HepG2 (cell line): Measurements from ENCODE around the gene GLI3. TPM values are rescaled to one million over a fixed set of nuclear protein-coding genes. Genes with fewer than 3 reads are reported as not detected.

ENCODE experiments used
- ATAC-seq: fragments of 200-7000 bp; cut with Tn5 transposase; 3 replicates; pipeline ENCODE4 v1.9.1; 2020; ENCODE audit warnings: mild to moderate bottlenecking, moderate library complexity
- BruUV-seq: library from RNA; stranded (reverse); fragments of 400-500 nt; replicated peaks from 2 replicates; lab custom pipeline; 2021; lab: Mats Ljungman, UMichigan
- CTCF ChIA-PET: fragments of 300-600 bp; formaldehyde crosslinking; extraction: SDS; loops from one replicate; lab custom pipeline; 2021; ENCODE audit warnings: low total read pairs, inconsistent platforms, low intra/inter-chr PET ratio; lab: Yijun Ruan, JAX
- POLR2A ChIA-PET: fragments of 350-600 bp; sonication (Branson Sonifier 250); formaldehyde crosslinking; loops from one replicate; lab custom pipeline; 2020; ENCODE audit warnings: antibody characterized with exemption, inconsistent platforms; lab: Yijun Ruan, JAX
- DNase-seq: peaks from one replicate; pipeline ENCODE4 v3.0.0-alpha.2; 2015; ENCODE audit warnings: low spot score
- FAIRE-seq: peaks from 3 replicates; lab custom pipeline; 2011; peaks lifted over from hg19 to GRCh38; lab: Jason Lieb, UNC
- H2AFZ ChIP-seq: one replicate; pipeline ENCODE4 v1.6.1; 2011; ENCODE audit warnings: low read length, inconsistent platforms
- H3K27ac ChIP-seq: fragments of 300-600 bp; 3 replicates; pipeline ENCODE4 v1.8.0; 2011; ENCODE audit warnings: mixed run types, mild to moderate bottlenecking, mixed read lengths, low read length, inconsistent platforms; ENCODE audit not compliant: insufficient read depth; ENCODE audit errors: extremely low read length
- H3K27me3 ChIP-seq, 2 experiments: fragments of 200-600 bp in 1 of 2; 2 replicates in 1 of 2; 3 replicates in 1 of 2; pipeline versions ENCODE4 v1.6.0 to v1.8.0; 2011; ENCODE audit warnings: low read length in 2 of 2, mild to moderate bottlenecking in 2 of 2, moderate library complexity in 2 of 2, inconsistent platforms in 1 of 2; ENCODE audit not compliant: insufficient read depth in 2 of 2, control insufficient read depth in 1 of 2
- H3K36me3 ChIP-seq, 2 experiments: fragments of 200-600 bp in 1 of 2; replicated peaks in 1 of 2; 2 replicates in 1 of 2; 3 replicates in 1 of 2; pipeline versions ENCODE4 v1.5.1 to v1.8.0; 2011; ENCODE audit warnings: low read length in 2 of 2, inconsistent platforms in 1 of 2; ENCODE audit not compliant: insufficient read depth in 2 of 2, control insufficient read depth in 1 of 2
- H3K4me1 ChIP-seq: 2 replicates; pipeline ENCODE4 v1.5.1; 2012; ENCODE audit warnings: low read length, inconsistent platforms; ENCODE audit not compliant: insufficient read depth
- H3K4me2 ChIP-seq: 2 replicates; pipeline ENCODE4 v1.6.0; 2011; ENCODE audit warnings: low read depth, low read length, inconsistent platforms
- H3K4me3 ChIP-seq, 3 experiments: fragments of 200-600 bp in 1 of 3; sonication (generic), shearing (Covaris generic) in 1 of 3; replicated peaks in 1 of 3; 2 replicates each; pipeline ENCODE4 v1.5.1; 2011 to 2016; ENCODE audit warnings: low read length in 3 of 3, inconsistent platforms in 2 of 3, low read depth in 2 of 3, mild to moderate bottlenecking in 2 of 3, control low read depth in 1 of 3, mixed read lengths in 1 of 3; ENCODE audit not compliant: insufficient read depth in 1 of 3
- H3K79me2 ChIP-seq: one replicate; pipeline ENCODE4 v1.6.1; 2011; ENCODE audit warnings: low read length, inconsistent platforms; ENCODE audit not compliant: insufficient read depth
- H3K9ac ChIP-seq: 2 replicates; pipeline ENCODE4 v1.6.0; 2011; ENCODE audit warnings: mild to moderate bottlenecking, low read depth, low read length, inconsistent platforms; ENCODE audit not compliant: insufficient read depth
- H3K9me3 ChIP-seq: 2 replicates; pipeline ENCODE4 v1.5.1; 2012; ENCODE audit warnings: mild to moderate bottlenecking, low read length
- H4K20me1 ChIP-seq: 2 replicates; pipeline ENCODE4 v1.6.0; 2011; ENCODE audit warnings: inconsistent platforms, mild to moderate bottlenecking, low read length, moderate library complexity; ENCODE audit not compliant: insufficient read depth
- AHDC1 ChIP-seq: sonication (generic); formaldehyde crosslinking; IDR thresholded peaks from 2 replicates; pipeline ENCODE4 v1.5.1; 2020; ENCODE audit warnings: mild to moderate bottlenecking, missing genetic modification reagents, borderline replicate concordance
- ATF3 ChIP-seq: sonication (generic); formaldehyde crosslinking; IDR thresholded peaks from 2 replicates; pipeline ENCODE4 v1.4.0; 2020; ENCODE audit warnings: missing genetic modification reagents
- DRAP1 ChIP-seq: IDR thresholded peaks from 2 replicates; pipeline ENCODE4 v1.6.1; 2016; ENCODE audit warnings: missing genetic modification reagents, missing compliant biosample characterization
- LBX2 ChIP-seq: sonication (generic); formaldehyde crosslinking; IDR thresholded peaks from 2 replicates; pipeline ENCODE4 v1.5.0; 2020; ENCODE audit warnings: missing genetic modification reagents, mild to moderate bottlenecking, borderline replicate concordance
- MIER3 ChIP-seq: IDR thresholded peaks from 2 replicates; pipeline ENCODE4 v1.6.1; 2016; ENCODE audit warnings: missing compliant biosample characterization, borderline replicate concordance
- RCOR2 ChIP-seq: IDR thresholded peaks from 2 replicates; pipeline ENCODE4 v1.6.1; 2016; ENCODE audit warnings: missing biosample characterization, missing genetic modification reagents
- REPIN1 ChIP-seq: sonication (generic); formaldehyde crosslinking; IDR thresholded peaks from 2 replicates; pipeline ENCODE4 v1.8.0; 2022; ENCODE audit warnings: missing genetic modification reagents, low read depth, mild to moderate bottlenecking, borderline replicate concordance
- STAG1 ChIP-seq: sonication (generic); formaldehyde crosslinking; IDR thresholded peaks from 2 replicates; pipeline ENCODE4 v1.4.0; 2020; ENCODE audit warnings: missing genetic modification reagents
- ZC3H4 ChIP-seq: sonication (generic); formaldehyde crosslinking; IDR thresholded peaks from 2 replicates; pipeline ENCODE4 v1.4.0; 2020; ENCODE audit warnings: missing genetic modification reagents, borderline replicate concordance
- ZFX ChIP-seq: sonication (generic); formaldehyde crosslinking; IDR thresholded peaks from 2 replicates; pipeline ENCODE4 v1.4.0; 2020; ENCODE audit warnings: mild to moderate bottlenecking, low read depth, missing genetic modification reagents, moderate library complexity
- ZNF124 ChIP-seq: sonication (generic); formaldehyde crosslinking; IDR thresholded peaks from 2 replicates; pipeline ENCODE4 v1.4.0; 2020; ENCODE audit warnings: missing genetic modification reagents
- ZNF720 ChIP-seq: sonication (generic); formaldehyde crosslinking; IDR thresholded peaks from 2 replicates; pipeline ENCODE4 v1.4.0; 2020; ENCODE audit warnings: missing genetic modification reagents
- WGBS: methylation state at CpG from one replicate; pipeline ENCODE4 v1.1.6; 2017; ENCODE audit warnings: low lambda C conversion rate; 5-methylcytosine and 5-hydroxymethylcytosine counted together
- in situ Hi-C: cut with HindIII; loops from 2 replicates; pipeline ENCODE4 v1.10.0; 2017; ENCODE audit warnings: low pct_unique_long_range_greater_than_20kb; ENCODE audit not compliant: extremely low pct_ligation_motif_present
- intact Hi-C: fragments of 100-400 bp; cut with micrococcal nuclease; formaldehyde crosslinking; loops from one replicate; pipeline ENCODE4 v1.10.0; 2022; ENCODE audit not compliant: unreplicated experiment
- polyA plus RNA-seq, 8 experiments: library from polyadenylated mRNA; depleted of rRNA in 3 of 8; stranded (reverse) in 7 of 8; unstranded in 1 of 8; fragments of >200 nt; fragmentation: Illumina TruSeq in 4 of 8; extraction: Trizol in 4 of 8; gene quantifications; 2 replicates each; pipeline versions ENCODE4 v1.2.1 to v1.2.3, GENCODE V29; 2011 to 2016; ENCODE audit warnings: low read depth in 4 of 8, missing spikeins in 1 of 8, mixed read lengths in 1 of 8; ENCODE audit not compliant: insufficient read depth in 1 of 8
- total RNA-seq, 5 experiments: library from RNA; depleted of rRNA; stranded (reverse); fragments of >200 nt; fragmentation: Illumina TruSeq; extraction: Trizol; gene quantifications; 2 replicates each; pipeline ENCODE4 v1.2.3, GENCODE V29; 2016; ENCODE audit warnings: low read depth in 1 of 5

Gene GLI3
- total and polyA plus RNA-seq, 2 of the 13 experiments (the other 11 are each of a cell fraction or from before 2014, with no cell fraction given), result not detected

GRCh38 chr7:41928166-41928565, 308.8 kb downstream of the GLI3 start (continued):
- TF ChIP-seq AHDC1 (CRISPR knock-in tag) (no peak), LBX2 (no peak), DRAP1 (no peak), REPIN1 (no peak), ZC3H4 (no peak), ATF3 (no peak)

GRCh38 chr7:41927380-41927779, 309.6 kb downstream of the GLI3 start:
- ChIA-PET POLR2A (no interaction called here), CTCF (no interaction called here)
- no peak overlapping the region for H3K4me2 ChIP-seq
- no peak overlapping the region for H3K9ac ChIP-seq
- H3K27ac ChIP-seq, result no peak overlapping the region
- no peaks in the 10 kb centered on the region for H3K79me2 ChIP-seq
- no peak overlapping the region for H2AFZ ChIP-seq
- in situ Hi-C loops (no loop called here), intact Hi-C loops (no loop called here)
- H3K9me3 ChIP-seq, result no peaks in the 10 kb centered on the region
- no peaks in the 10 kb centered on the region for H3K36me3 ChIP-seq
- DNase-seq, result no peak
- H3K4me3 ChIP-seq, result no peak overlapping the region
- ATAC-seq, result no peak
- no peaks in the 10 kb centered on the region for H4K20me1 ChIP-seq
- no peaks in the 10 kb centered on the region for H3K27me3 ChIP-seq
- no peaks in the 10 kb centered on the region for H3K4me1 ChIP-seq
- TF ChIP-seq RCOR2 (CRISPR knock-in tag) (no peak), ZNF124 (CRISPR knock-in tag) (no peak), MIER3 (CRISPR knock-in tag) (no peak), STAG1 (CRISPR knock-in tag) (no peak), ZNF720 (CRISPR knock-in tag) (no peak), ZFX (CRISPR knock-in tag) (no peak)
- WGBS, result 16% methylated on average over 6 of the region's 6 CpGs
- no TSS peak for BruUV-seq
- FAIRE-seq, result no peak
